NCI-H460 (cell line): ENCODE data around the gene SLC11A2. TPM values are rescaled to one million over a fixed set of nuclear protein-coding genes. Genes with fewer than 3 reads are reported as not detected.

Source experiments
- DNase-seq: peaks from one replicate; pipeline ENCODE4 v3.0.0-alpha.2; 2016; ENCODE audit warnings: low read depth; ENCODE audit errors: extremely low read depth
- polyA plus RNA-seq: library from polyadenylated mRNA; depleted of rRNA; stranded (reverse); fragments of >200 nt; gene quantifications from 2 replicates; pipeline ENCODE4 v1.2.3, GENCODE V29; 2014; cell fraction: nucleus; rRNA removed
- total RNA-seq: library from RNA; depleted of rRNA; stranded (reverse); fragments of >200 nt; shearing (Covaris generic); gene quantifications from 2 replicates; pipeline ENCODE4 v1.2.3, GENCODE V29; 2014; rRNA removed

SLC11A2 gene
- 37.5 and 54.2 TPM in 2 replicates for total RNA-seq
- polyA plus RNA-seq = 67.8 and 70.0 TPM in 2 replicates

DNA sequence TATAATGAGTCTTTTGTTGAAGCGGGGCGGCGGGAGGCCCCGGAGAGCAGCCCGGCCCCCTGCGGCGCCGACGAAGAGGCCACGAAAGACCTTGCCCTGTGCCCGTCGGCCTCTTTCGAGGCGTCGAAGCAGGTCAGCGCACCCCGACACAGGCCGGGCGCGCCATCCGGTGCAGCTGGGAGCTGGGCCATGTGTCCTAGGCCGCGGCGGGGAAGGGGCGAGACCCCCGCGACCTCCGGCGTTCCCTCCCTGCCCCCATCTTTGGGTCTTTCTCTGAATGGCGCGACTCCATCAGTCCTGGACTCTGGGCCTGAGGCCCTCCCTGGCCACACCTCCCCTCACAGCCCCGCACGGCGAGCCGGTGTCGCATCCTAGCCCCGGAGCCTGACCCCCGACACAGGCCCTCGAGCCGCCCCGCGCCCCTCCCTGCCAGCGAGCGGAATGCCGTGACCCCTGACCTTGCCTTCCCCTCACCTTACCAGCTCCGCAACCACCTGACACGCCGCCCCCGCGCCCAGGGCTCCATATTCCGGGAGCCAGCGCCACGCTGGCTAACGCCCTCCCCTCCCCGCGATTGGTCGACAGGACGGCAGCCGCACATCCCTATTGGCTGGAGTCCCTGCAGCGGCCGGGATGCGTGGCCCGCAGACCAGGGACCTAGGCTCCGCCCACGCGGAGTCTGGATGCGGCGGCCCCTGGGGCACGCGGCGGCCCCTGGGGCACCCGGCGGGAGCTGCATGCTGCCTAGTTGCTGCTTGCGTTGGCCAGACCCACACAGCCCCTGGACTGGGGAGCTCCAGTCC is at the start of gene SLC11A2:
TSS of gene SLC11A2 (minus strand) at position 549 of the 803 bp plus-strand sequence. CDS start 15,656 bp downstream, outside the sequence.
- DNase-seq = peak; percentile 92

DNA sequence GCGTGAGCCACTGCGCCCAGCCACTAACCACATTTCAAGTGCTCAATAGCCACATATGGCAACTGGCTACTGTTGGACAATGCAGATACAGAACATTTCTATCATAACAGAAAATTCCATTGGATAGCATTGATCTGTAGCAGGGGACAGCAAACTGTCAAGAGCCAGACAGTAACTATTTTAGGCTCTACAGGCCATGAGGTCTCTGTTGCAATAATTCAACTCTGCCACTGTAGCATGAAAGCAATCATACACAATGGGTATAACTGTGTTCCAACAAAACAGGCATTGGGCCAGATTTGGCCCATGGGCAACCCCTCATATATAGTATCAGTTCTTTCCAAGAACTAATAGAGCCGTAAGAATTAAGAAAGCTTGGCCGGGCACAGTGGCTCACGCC is 49.2 kb upstream of the SLC11A2 start:
- DNase-seq = no peak

DNA sequence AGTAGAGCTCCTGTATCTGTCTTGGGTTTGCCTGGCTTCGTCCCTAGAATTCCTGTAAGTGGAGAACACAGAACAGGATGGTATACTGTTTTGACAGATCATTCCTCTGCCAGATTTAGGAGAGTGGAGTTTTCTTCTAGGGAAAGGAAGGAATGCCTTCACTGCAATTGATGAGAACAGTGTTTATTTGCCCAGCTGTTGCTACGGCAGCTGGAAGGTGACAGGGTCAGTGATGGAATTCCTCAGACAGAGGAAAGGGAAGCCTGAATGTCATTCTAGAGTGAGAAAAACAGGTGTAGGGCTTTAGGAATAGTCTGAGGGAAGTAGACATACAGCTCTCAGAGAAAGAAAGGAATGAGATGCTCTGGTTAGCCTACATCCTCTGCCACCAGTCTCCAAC is 45.5 kb upstream of the SLC11A2 start:
- DNase-seq = no peak

DNA sequence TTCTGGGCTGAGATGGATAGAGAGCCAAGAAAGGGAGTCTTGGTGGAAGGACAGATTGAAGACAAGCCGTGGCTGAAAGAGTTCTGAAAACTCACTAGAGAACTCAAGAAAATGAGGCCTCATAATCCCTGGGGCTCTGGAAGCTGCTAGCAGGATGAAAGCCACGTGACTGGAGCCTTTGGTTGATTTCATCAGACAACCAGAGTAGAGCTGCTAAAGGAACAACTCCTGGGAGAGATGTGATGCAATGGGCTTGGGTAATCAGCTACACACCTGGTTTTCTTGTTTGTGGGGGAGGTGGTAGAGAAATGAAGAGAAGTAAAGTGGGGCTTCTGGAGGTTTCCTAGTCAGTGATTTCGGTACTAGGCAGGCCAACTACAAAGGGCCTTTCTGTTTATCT is 43.8 kb upstream of the SLC11A2 start:
- DNase-seq = no peak

DNA sequence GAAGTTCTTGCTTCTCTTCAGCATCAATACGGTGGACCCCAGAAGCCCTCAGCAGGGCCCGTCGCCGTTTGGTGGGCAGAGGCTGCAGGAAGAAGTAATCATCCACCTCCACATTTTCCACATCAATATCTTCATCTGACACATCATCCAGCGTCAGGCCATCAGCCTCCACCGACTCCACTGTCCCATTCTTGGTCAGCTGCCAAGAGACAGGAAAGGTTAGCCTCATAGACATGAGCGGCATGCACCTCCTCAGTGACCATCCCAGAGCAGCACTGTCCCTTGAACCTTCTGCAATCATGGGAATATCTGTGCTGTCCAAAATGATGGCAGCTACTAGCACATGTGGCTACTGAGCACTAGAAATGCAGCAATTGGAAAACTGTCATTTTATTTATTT is 41.6 kb upstream of the SLC11A2 start:
- no peak for DNase-seq

DNA sequence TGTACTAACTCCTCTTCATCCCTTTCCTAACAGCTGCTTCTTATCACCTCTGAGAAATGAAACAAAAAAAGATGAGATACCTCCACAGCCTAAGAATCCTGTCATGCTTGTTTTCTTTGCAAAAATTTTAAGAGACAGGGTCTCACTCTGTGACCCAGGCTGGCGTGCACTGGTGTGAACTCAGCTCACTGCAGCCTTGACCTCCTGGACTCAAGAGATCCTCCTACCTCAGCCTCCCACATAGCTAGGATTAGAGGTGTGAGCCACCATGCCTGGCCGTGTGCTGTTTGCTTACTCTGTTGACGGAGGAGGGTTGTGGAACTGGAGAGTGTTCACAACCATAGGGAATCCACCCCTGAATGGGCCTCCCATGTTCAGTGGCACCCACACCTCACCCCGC is 41.0 kb upstream of the SLC11A2 start:
- DNase-seq = no peak

DNA sequence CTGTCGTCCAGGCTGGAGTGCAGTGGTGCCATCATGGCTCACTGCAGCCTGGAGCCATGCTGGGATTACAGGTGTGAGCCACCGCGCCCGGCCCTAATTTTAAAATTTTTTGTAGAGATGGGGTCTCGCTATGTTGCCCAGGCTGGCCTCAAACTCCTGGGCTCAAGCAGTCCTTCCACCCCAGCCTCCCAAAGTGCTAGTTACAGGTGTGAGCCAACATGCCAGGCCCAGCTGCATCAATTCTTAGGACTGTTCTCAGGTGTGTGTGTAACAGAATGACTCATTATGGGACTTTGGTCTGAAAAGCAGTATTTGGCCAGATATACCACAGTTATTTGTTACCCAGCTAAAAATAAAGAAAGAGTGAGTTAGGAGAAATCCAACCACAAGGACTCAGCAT is 39.3 kb upstream of the SLC11A2 start:
- no peak for DNase-seq

DNA sequence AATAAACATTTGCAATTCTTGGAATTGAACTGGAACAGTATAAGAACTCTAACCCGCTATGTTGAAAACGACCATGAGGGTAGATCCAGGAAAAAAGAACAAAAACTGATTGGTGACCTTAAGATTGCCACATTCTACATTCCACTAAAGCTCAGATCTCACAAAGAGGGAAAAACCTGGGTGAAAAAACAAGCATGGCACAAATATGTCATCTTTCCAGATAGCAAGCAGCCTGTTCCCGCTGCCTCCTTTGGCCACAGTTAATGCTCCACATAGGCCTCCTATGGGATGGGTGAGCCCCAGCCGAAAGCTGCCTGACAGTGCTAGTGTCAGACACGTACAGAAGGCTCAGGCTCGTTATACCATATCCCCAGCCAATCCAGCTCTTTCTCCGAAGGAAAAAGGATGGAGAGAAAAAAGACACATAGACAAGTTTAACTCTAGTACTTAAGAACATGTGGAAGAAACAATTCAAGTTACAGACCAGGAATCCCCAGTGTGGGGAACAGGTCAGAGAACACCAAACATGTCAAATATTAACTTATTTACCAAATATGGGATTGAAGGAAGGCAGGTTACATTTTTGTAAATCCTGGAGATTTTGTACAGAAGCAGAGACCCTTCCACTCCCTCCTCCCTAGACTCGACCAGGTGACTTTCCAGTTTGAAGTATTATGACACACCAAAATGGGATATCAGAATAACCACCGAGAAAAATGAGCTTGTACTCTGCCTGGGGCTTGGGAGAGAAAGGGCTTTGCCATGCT is 36.6 kb upstream of the SLC11A2 start:
- no peak for DNase-seq

DNA sequence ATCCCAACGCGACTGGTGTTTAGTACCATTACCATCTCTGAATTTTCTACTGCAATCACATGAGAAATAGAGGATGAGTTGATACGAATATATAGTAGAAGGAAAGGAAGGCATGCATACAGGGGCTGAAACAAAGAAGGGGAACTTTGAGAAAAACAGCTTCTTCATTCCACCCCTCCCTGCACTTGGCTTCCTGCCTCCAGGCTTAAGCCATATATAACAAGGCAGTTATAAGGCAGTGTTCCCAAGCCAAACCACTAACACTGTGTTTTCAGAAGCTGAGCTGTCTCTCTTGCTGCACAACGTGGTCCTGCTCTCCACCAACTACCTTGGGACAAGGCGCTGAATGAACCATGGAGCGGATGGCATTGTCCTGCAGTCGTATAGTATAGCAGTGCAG is 32.9 kb upstream of the SLC11A2 start:
- no peak for DNase-seq

DNA sequence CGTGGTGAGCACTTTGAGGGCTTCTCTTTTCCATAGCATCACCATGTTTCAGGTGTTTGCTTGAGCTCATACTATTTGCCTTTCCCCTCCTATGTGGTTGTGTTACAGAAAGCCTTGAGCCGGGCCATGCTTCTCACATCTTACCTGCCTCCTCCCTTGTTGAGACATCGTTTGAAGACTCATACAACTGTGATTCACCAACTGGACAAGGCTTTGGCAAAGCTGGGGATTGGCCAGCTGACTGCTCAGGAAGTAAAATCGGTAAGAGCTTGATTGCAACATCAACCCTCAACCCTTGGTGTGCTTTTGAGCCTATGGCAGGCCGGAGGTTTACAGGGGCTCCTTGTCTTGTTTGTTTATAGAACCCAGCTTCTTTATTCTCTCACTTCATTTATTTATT is 30.1 kb upstream of the SLC11A2 start:
- DNase-seq = no peak

DNA sequence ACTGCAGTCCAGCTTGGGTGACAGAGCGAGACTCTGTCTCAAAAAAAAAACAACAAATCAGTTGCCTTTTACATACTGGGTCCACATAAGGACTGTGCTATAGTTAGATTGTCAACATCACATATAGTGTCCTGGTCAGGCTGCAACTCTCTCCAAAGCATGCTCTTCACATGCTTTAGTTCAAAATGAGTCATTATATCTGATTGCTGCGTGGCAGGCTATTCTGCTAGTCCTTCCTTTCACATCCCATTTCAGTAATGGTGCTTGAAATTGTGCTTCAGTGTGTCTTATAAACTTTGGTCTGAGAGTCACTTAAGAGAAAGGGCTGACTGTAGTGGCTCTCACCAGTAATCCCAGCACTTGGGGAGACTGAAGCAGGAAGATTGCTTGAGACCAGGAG is 28.9 kb upstream of the SLC11A2 start:
- DNase-seq = no peak

DNA sequence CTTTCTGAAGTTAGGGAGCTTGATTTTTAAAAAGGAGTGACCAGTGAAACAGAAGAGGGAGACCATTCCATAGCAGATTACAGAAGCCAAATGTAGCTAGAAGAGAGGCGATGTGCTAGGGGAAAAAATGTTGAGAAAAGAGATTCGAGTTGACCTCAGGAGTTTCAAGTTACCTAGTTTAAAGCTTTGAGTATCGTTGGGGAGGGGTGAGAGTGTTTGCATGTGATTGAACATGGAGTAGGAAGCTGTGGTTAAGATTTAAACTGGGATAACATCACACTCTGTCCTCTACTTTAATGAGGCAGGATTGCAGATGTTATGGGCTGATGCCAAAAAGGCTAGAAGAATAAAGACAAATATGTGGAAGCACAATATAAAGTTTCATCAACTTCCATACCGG is 25.6 kb upstream of the SLC11A2 start:
- no peak for DNase-seq

DNA sequence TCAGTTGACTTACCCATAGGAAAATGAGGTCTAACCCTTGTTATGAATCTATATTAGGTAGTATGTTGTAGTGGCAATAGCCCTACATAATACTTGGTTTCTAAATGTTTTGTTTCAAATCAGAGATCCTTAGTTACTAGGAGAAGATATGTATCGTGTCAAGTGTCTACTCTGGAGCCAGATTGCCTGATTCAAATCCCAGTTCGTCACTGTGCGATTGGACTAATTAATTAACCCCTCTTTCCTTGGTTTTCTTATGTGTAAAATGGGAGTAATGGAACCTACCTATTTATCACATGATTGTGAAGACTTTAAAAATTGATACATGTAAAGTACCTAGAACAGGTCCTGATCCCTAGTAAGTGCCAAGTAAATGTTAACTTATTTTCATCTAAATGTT is 23.3 kb upstream of the SLC11A2 start:
- no peak for DNase-seq

DNA sequence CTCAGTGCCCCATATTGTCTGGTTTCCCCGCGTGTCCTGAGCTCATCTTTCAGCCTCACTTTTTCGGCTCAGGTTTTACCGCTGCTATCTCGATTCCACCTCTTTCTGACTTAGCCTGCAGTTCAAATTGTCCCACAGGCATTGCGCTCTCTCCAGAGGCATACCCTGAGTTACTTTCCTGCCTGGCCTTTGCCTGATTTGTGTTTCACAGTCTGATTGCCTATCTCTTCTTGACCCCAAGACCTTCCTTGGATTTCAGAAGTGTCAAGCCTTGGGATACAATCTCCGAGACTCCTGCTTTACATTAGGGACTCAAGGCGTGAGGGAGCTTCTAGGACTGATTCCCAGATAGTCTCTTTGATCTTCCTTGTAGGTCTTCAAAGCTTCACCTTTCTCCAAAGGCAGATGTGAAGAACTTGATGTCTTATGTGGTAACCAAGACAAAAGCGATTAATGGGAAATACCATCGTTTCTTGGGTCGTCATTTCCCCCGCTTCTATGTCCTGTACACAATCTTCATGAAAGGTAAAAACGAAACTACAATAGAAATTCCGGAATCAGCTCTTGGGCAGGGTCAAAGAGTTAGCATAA is 22.6 kb upstream of the SLC11A2 start:
- DNase-seq = no peak

DNA sequence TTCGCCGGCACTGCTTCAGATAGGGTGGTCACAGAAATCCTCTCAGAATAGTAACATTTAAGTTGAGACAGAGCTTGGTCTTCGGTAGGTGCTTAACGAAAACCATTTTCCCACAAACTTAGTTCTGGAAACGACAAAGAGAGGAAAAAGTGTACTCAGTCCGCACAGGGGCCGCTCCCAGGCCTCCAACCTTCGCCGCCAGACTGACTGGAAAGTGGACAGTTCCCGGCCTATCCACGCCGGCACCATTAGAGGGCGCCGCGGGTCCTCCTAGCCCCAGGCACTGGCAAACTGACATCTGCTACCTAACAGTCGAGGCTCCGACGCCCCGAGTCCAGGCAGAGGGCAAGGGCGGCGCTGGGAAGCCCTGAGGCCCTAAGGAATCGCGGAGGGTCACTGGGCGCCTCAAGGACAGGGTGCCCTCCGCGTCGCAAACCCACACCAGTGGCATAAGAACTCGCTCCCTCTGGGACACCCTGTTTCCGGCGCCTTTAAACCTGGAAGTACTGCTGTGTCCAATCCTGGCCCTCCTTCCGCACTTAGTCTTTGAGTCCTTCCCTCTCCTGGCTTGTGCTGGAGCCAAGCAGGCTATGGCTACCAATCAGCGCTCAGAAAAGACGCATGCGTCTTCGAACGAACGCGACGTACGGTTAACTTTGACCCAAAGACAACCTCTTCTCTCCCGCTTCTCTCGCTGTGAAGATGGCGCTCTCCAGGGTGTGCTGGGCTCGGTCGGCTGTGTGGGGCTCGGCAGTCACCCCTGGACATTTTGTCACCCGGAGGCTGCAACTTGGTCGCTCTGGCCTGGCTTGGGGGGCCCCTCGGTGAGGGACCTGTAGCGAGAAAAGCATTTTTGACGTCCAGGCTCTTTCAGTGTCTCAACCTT is 21.7 kb upstream of the SLC11A2 start, which contains the start of gene LETMD1:
TSS of gene LETMD1 (plus strand) at position 673 of the 886 bp plus-strand sequence. CDS start at position 703, 30 bp downstream.
- peak; percentile 99 for DNase-seq

DNA sequence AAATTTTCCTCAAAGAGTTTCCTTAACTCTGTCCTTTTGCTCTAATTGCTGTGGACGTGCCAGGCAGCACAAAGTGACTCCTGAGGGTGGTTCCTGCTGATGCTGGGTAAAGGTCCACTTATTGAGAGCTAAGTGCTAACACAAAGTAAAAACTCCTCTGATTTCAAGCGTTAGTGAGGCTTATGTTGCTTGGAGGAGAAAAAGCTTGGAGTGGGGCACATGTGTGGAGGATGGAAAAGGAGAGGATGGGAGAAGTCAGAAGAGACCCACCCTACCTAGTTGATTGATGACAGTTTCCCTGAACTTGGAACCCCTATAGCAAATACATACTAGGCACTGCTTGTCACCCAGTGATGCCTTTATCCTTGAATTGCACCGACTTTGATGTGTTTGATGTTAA is 10.1 kb upstream of the SLC11A2 start:
- no peak for DNase-seq

DNA sequence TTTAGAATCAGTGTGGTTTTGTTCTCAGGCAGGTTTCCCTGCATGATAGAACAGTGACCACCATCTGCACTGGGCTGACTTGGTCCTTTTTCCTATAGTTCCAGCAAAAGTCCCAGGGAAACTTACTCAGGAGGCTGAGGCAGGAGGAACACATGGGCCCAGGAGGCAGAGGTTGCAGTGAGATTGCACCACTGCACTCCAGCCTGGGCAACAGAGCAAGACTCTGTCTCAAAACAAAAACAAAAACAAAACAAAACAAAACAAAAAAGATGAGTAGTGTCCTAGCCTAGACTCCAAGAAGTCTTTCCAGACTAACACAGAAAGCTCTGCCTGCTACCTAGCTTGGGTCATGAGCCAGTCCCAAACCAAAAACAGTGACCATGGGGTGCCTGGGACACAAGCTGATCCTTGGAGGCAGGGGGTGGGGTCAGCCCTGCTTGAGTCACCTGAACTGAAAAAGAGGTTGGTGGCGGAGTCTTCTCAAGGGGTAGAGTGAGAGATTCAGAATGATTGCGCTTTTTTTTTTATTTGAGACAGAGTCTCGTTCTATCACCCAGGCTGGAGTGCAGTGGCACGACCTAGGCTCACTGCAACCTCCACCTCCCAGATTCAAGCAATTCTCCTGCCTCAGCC is 7.4 kb upstream of the SLC11A2 start:
- no peak for DNase-seq

DNA sequence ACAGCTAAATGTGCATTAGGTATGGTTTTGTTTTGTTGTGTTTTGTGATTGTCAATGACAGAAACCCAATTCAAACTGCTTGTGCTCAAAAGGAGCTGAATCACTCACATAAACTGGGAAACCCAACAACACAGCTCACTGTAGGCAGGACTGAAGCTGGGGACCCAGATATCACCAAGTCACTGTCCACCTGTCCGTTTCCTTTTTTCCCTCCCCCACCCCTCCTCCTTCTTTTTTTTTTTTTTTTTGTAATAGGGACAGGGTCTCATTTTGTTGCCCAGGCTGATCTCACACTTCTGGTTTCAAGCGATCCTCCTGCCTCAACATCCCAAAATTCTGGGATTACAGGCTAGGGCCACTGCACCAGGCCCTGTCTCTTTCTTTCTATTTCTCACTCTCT is 6.9 kb upstream of the SLC11A2 start:
- DNase-seq = no peak

DNA sequence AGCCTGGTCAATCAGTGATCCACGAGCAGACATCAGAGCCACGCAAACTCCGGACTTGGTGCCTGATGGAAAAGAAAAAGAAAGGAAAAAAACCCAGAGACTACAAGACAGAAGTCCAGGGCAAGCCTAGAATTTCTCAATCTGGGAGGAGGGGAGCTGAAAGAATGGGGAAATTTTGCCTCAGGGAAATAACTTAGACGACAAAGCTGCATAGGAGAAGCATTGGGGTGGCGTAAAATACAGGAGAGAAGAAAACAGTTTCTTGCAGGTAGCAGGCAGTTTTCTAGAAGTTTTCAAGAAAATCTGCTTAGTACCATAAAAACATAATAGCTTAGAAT is 2.6 kb upstream of the SLC11A2 start:
- no peak for DNase-seq
